IMR-90 (cell line): ENCODE data around the gene PNMA1. TPM values are rescaled to one million over a fixed set of nuclear protein-coding genes. Genes with fewer than 3 reads are reported as not detected.

Experiments used
- ATAC-seq: fragments of 200-7000 bp; cut with Tn5 transposase; 2 replicates; pipeline ENCODE4 v1.9.1; 2020; ENCODE audit warnings: low read depth, mild to moderate bottlenecking, moderate library complexity
- BruUV-seq: library from RNA; stranded (reverse); fragments of 400-500 nt; replicated peaks from 2 replicates; lab custom pipeline; 2021; lab: Mats Ljungman, UMichigan
- CTCF ChIA-PET: fragments of 300-600 bp; formaldehyde crosslinking; extraction: SDS; loops from one replicate; lab custom pipeline; 2021; ENCODE audit warnings: antibody characterized with exemption; lab: Yijun Ruan, JAX
- POLR2A ChIA-PET: fragments of 300-600 bp; sonication (Branson Sonifier 250); formaldehyde crosslinking; loops from one replicate; lab custom pipeline; 2022; ENCODE audit warnings: antibody characterized with exemption; ENCODE audit not compliant: unreplicated experiment; lab: Charles Lee
- DNase-seq: peaks from one replicate; pipeline ENCODE4 v3.0.0; 2013
- H2AFZ ChIP-seq: replicated peaks from 2 replicates; pipeline ENCODE3; 2013; ENCODE audit warnings: low read length, mild to moderate bottlenecking; ENCODE audit not compliant: poor library complexity
- H2AK5ac ChIP-seq: 2 replicates; pipeline ENCODE4 v1.6.1; 2013; ENCODE audit warnings: low read depth, low read length, inconsistent platforms
- H2AK9ac ChIP-seq: replicated peaks from 2 replicates; pipeline ENCODE3; 2013; ENCODE audit warnings: mild to moderate bottlenecking, low read depth, low read length, moderate library complexity; ENCODE audit not compliant: poor library complexity
- H2BK120ac ChIP-seq: 2 replicates; pipeline ENCODE4 v1.6.1; 2013; ENCODE audit warnings: low read depth, low read length, inconsistent platforms
- H2BK15ac ChIP-seq: 3 replicates; pipeline ENCODE4 v1.6.1; 2013; ENCODE audit warnings: low read depth, low read length, inconsistent platforms
- H2BK20ac ChIP-seq: 2 replicates; pipeline ENCODE4 v1.6.1; 2013; ENCODE audit warnings: low read depth, mild to moderate bottlenecking, inconsistent platforms, low read length, moderate library complexity
- H2BK5ac ChIP-seq: 2 replicates; pipeline ENCODE4 v1.6.1; 2013; ENCODE audit warnings: mild to moderate bottlenecking, low read depth, low read length, inconsistent platforms; ENCODE audit not compliant: poor library complexity, severe bottlenecking
- H3K14ac ChIP-seq: replicated peaks from 2 replicates; pipeline ENCODE4 v1.6.1; 2013; ENCODE audit warnings: low read depth, low read length, inconsistent platforms
- H3K18ac ChIP-seq: 2 replicates; pipeline ENCODE4 v1.6.1; 2013; ENCODE audit warnings: low read depth, low read length, control low read depth
- H3K23ac ChIP-seq: 2 replicates; pipeline ENCODE4 v1.6.1; 2013; ENCODE audit warnings: low read depth, low read length, inconsistent platforms
- H3K27ac ChIP-seq: 2 replicates; pipeline ENCODE4 v1.5.1; 2013; ENCODE audit warnings: mild to moderate bottlenecking, control low read depth, low read length; ENCODE audit not compliant: insufficient read depth
- H3K27me3 ChIP-seq: 2 replicates; pipeline ENCODE4 v1.6.1; 2013; ENCODE audit warnings: low read length; ENCODE audit not compliant: control insufficient read depth, insufficient read depth
- H3K36me3 ChIP-seq: 2 replicates; pipeline ENCODE4 v1.6.1; 2013; ENCODE audit warnings: low read length, mixed read lengths; ENCODE audit not compliant: control insufficient read depth, insufficient read depth
- H3K4ac ChIP-seq: 2 replicates; pipeline ENCODE4 v1.6.1; 2013; ENCODE audit warnings: low read depth, low read length, inconsistent platforms
- H3K4me1 ChIP-seq: 2 replicates; pipeline ENCODE4 v1.6.1; 2013; ENCODE audit warnings: low read length, mixed read lengths; ENCODE audit not compliant: control insufficient read depth, insufficient read depth
- H3K4me2 ChIP-seq: 2 replicates; pipeline ENCODE4 v1.6.1; 2013; ENCODE audit warnings: low read depth, mild to moderate bottlenecking, control low read depth, low read length, moderate library complexity
- H3K4me3 ChIP-seq: 2 replicates; pipeline ENCODE4 v1.5.1; 2013; ENCODE audit warnings: low read depth, mild to moderate bottlenecking, control low read depth, low read length, moderate library complexity; ENCODE audit not compliant: insufficient read depth
- H3K56ac ChIP-seq: 2 replicates; pipeline ENCODE4 v1.6.1; 2013; ENCODE audit warnings: low read length, inconsistent platforms; ENCODE audit not compliant: insufficient read depth; ENCODE audit errors: extremely low read depth
- H3K79me1 ChIP-seq, 2 experiments: 2 replicates each; pipeline ENCODE4 v1.6.1; 2013; ENCODE audit warnings: low read length in 2 of 2, inconsistent platforms in 1 of 2, low read depth in 1 of 2
- H3K9ac ChIP-seq: 2 replicates; pipeline ENCODE4 v1.6.1; 2013; ENCODE audit warnings: low read depth, low read length, control low read depth
- H3K9me1 ChIP-seq: 2 replicates; pipeline ENCODE4 v1.6.1; 2013; ENCODE audit warnings: low read length, inconsistent platforms; ENCODE audit not compliant: insufficient read depth
- H3K9me3 ChIP-seq: 2 replicates; pipeline ENCODE4 v1.6.1; 2013; ENCODE audit warnings: low read length; ENCODE audit not compliant: control insufficient read depth, insufficient read depth
- H4K20me1 ChIP-seq: 2 replicates; pipeline ENCODE4 v1.6.1; 2013; ENCODE audit warnings: low read length, inconsistent platforms; ENCODE audit not compliant: insufficient read depth
- H4K5ac ChIP-seq: 2 replicates; pipeline ENCODE4 v1.6.1; 2013; ENCODE audit warnings: mild to moderate bottlenecking, low read depth, low read length, control low read depth
- H4K8ac ChIP-seq, 2 experiments: 2 replicates each; pipeline ENCODE4 v1.6.1; 2013; ENCODE audit warnings: low read depth in 2 of 2, low read length in 2 of 2, control low read depth in 1 of 2, inconsistent platforms in 1 of 2
- H4K91ac ChIP-seq: 2 replicates; pipeline ENCODE4 v1.6.1; 2013; ENCODE audit warnings: low read depth, low read length, inconsistent platforms; ENCODE audit not compliant: insufficient read depth
- CEBPB ChIP-seq: IDR thresholded peaks from 2 replicates; pipeline ENCODE4 v1.6.1; 2012; ENCODE audit warnings: low read depth, low read length, improper control_type of control experiment
- CTCF ChIP-seq: conservative IDR thresholded peaks from 2 replicates; pipeline ENCODE4 v1.5.1; 2012; ENCODE audit warnings: mild to moderate bottlenecking, low read depth, low read length, improper control_type of control experiment
- RAD21 ChIP-seq: IDR thresholded peaks from 2 replicates; pipeline ENCODE4 v1.6.1; 2012; ENCODE audit warnings: low read length, improper control_type of control experiment
- RCOR1 ChIP-seq: IDR thresholded peaks from 2 replicates; pipeline ENCODE4 v1.6.1; 2012; ENCODE audit warnings: mild to moderate bottlenecking, low read length, improper control_type of control experiment; ENCODE audit not compliant: insufficient replicate concordance
- SMC3 ChIP-seq: fragments of 150-350 bp; IDR thresholded peaks from 2 replicates; pipeline ENCODE4 v1.6.1; 2016; ENCODE audit warnings: low read depth, mild to moderate bottlenecking, antibody characterized with exemption, low read length, moderate library complexity
- WGBS, 2 experiments: methylation state at CpG; one replicate each; pipeline versions ENCODE4 v1.1.5 to v1.1.7; 2013; ENCODE audit warnings: missing lambda C conversion rate in 2 of 2; ENCODE audit not compliant: insufficient read length in 1 of 2; ENCODE audit errors: extremely low coverage in 2 of 2; 5-methylcytosine and 5-hydroxymethylcytosine counted together
- dilution Hi-C: fragments of 300-500 bp; cut with HindIII; formaldehyde crosslinking; loops from one replicate; pipeline ENCODE4 v1.14.3; 2018; ENCODE audit warnings: low sequenced_read_pairs; ENCODE audit not compliant: unreplicated experiment
- in situ Hi-C: fragments of 300-500 bp; cut with MboI; formaldehyde crosslinking; loops from 3 replicates; pipeline ENCODE4 v1.14.3; 2019; ENCODE audit warnings: low sequenced_read_pairs, inconsistent platforms, mixed read lengths
- intact Hi-C: fragments of 100-400 bp; cut with micrococcal nuclease; formaldehyde crosslinking; loops from 2 replicates; pipeline ENCODE4 v1.10.0; 2022
- polyA plus RNA-seq, 3 experiments: library from polyadenylated mRNA; depleted of rRNA; stranded (reverse); fragments of >200 nt; gene quantifications; 2 replicates each; pipeline ENCODE4 v1.2.3, GENCODE V29; 2012; ENCODE audit warnings: low replicate concordance in 1 of 3
- total RNA-seq: library from RNA; depleted of rRNA; stranded (reverse); fragments of >200 nt; gene quantifications from 2 replicates; pipeline ENCODE4 v1.2.3, GENCODE V29; 2012

PNMA1 gene
- total and polyA plus RNA-seq, 2 of the 4 experiments (the other 2 are of a cell fraction): 6.5 to 28.2 TPM

- Histone ChIP-seq H2AK5ac (peak overlapping the region; percentile 89; the same call in 1 of the 2 replicates), H3K27me3 (no peaks in the 10 kb centered on the region), H2BK5ac (peak overlapping the region; percentile 86), H3K4me3 (peak overlapping the region; percentile 72), H3K23ac (peak overlapping the region; percentile 100), H4K5ac (peak overlapping the region; percentile 21; the same call in 1 of the 2 replicates), H3K18ac (peak overlapping the region; percentile 50), H3K4me1 (peaks cover 6% of the 10 kb centered on the region), H3K4ac (peak overlapping the region; percentile 97), H3K9me1 (peaks cover 8% of the 10 kb centered on the region), H2BK120ac (peak overlapping the region; percentile 36), H3K27ac (peak overlapping the region; percentile 94), H4K20me1 (peaks cover 36% of the 10 kb centered on the region), H3K79me1 (peaks cover 19 to 55% of the 10 kb centered on the region in 2 experiments), H3K9ac (peak overlapping the region; percentile 93), H2AFZ (peak overlapping the region; percentile 73), H2BK15ac (peak overlapping the region; percentile 1; the same call in 1 of the 3 replicates), H2BK20ac (no peak overlapping the region), H3K4me2 (peak overlapping the region; percentile 97), H3K56ac (peak overlapping the region; percentile 98), H3K14ac (peak overlapping the region; percentile 99), H4K8ac (peak overlapping the region; percentile 10 to 41; a peak in 2 of 4 replicates), H2AK9ac (peak overlapping the region; percentile 99), H4K91ac (peak overlapping the region; percentile 26), H3K36me3 (peaks cover 7% of the 10 kb centered on the region), H3K9me3 (no peaks in the 10 kb centered on the region)
- 0 out of 2 replicates have a peak, but pooled peaks have one; percentile 3 for ATAC-seq
- WGBS, 2 experiments: 0% methylated on average over 3 of the region's 11 CpGs; no CpG with 5 or more reads in 1 of the 2 experiments
- CTCF ChIA-PET: interaction anchor here (0.6 kb wide), 1 partner anchor 13 kb away, joined by 3 read pairs; no protein-coding TSS in a partner anchor
- no TSS peak for BruUV-seq
- POLR2A ChIA-PET: no interaction called here
- TF ChIP-seq CEBPB (no peak), CTCF (no peak), SMC3 (no peak), RAD21 (no peak), RCOR1 (no peak)
- DNase-seq: peak; percentile 27
- intact Hi-C loops: no loop called here
- in situ Hi-C loops: no loop called here
- dilution Hi-C loops: no loop called here
Measured at GRCh38 chr14:73712071-73712506, 2.1 kb downstream of the PNMA1 start.
